ENCODE results near the gene IQSEC2.

The IQSEC2 gene

DNA sequence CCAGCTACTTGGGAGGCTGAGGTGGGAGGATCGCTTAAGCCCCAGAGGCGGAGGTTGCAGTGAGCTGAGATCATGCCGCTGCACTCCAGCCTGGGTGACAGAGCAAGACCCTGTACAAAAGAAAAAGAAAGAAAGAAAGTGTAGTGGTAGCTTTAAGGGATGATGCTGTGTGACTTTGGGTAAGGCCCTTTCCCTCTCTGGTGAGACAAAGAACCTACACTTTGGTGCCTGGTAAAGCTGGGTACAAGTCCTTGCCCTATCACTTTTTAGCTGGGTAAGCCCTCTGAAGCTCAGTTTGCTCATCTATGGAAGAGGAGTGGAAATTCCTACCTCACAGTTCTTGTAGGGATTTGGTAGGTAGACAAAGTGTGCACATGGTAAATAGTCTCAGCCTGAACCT, 1.7 kb upstream of the IQSEC2 start:
- no peak for DNase-seq (ENCODE audit: low read depth)
- no peak overlapping the region for H3K4me3 ChIP-seq (ENCODE audit: control insufficient read depth, low read depth, low read length)
- TF ChIP-seq, protein P1, sequence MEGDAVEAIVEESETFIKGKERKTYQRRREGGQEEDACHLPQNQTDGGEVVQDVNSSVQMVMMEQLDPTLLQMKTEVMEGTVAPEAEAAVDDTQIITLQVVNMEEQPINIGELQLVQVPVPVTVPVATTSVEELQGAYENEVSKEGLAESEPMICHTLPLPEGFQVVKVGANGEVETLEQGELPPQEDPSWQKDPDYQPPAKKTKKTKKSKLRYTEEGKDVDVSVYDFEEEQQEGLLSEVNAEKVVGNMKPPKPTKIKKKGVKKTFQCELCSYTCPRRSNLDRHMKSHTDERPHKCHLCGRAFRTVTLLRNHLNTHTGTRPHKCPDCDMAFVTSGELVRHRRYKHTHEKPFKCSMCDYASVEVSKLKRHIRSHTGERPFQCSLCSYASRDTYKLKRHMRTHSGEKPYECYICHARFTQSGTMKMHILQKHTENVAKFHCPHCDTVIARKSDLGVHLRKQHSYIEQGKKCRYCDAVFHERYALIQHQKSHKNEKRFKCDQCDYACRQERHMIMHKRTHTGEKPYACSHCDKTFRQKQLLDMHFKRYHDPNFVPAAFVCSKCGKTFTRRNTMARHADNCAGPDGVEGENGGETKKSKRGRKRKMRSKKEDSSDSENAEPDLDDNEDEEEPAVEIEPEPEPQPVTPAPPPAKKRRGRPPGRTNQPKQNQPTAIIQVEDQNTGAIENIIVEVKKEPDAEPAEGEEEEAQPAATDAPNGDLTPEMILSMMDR (conservative IDR thresholded peaks at IDR 0.05; ENCODE audit: control insufficient read depth, insufficient read depth, low read depth, low read length), result no peak

DNA sequence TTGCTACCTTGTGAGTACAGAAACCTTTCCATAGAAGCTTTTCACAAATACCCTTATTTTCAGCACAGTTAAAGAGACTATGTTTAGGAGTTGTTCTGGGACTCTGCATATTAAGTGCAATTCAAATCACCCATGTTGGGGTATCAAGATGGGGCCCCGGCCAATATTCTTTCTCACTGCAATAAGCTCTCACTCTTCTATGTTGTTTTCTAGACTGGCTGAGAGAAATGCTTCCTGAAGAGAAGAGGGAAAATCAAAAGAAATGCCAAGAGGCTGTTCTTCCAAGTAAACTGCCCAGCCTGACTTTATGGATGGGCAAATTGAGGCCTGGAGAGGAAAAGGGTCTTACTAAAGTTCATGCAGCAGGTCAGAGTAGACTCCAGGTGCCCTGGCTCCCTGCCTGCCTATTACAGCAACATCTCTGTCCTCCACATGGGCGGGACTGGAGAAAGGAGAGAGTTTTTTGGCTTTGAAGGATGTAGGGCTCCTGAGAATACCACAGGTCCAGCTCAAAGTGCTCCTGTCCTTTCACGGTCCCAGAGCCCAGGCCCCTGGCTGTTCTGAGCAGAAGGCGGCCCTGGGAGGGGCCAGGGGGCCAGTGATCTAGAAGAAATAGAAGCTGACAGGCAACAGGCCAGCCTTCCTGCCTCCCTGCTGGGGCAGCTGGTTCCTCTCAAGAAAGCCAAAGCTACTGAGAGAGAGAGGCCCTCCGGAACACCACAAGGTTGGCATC, 745 bp upstream of the IQSEC2 start:
- TF ChIP-seq, protein P1 (conservative IDR thresholded peaks at IDR 0.05; ENCODE audit: control insufficient read depth, insufficient read depth, low read depth, low read length), result no peak
- H3K4me3 ChIP-seq (ENCODE audit: control insufficient read depth, low read depth, low read length), result no peak overlapping the region
- no peak for DNase-seq (ENCODE audit: low read depth)

DNA sequence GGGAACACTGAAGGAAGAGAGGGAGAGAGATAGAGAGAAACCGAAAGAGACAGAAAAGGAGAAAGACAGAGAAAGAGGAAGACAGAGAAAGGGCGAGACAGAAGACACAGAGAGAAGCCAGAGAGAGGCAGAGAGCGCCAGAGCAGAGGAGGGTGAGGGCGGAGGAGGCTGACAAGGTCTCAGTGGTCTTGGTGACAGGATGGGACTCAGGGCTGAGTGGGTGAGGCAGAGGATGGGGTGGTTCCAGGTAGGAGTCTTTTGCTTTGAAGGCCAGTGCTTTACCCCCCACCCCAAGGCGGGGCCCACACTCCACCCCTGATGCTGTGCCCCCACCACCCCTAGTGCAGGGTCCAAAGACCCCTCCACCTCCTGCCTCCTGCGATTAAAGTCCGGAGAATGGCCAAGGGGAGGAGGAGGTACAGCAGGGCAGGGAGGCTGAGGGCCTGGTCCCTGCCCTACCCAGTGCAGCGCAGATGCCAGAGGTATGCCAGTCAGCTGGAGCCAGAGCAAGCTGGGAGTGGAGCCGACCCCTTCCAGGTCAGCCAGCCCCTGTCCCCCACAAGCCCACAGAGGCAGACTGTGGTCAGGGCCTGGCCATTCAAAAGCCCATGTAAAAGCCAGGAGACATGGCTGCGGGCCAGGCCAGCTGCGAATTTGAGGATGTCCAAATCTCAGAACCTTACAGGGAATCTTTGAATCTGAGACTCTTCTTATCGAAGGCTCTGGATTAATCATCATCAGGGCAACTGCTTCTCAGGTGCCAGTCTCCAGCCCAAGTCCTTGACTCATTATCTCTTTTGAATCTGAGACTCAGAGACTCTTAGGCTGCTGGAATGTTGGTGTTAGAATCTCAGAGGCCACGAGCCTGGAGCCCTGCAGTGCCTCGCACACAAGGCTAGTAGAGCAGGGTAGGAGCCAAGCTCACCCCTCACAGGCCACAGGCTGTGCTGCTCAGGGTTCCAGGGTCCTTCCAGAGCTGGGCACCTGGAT, 758 bp downstream of the IQSEC2 start:
- TF ChIP-seq, protein P1 (conservative IDR thresholded peaks at IDR 0.05; ENCODE audit: control insufficient read depth, insufficient read depth, low read depth, low read length), result no peak
- peak; percentile 44 for DNase-seq (ENCODE audit: low read depth)
- H3K4me3 ChIP-seq (ENCODE audit: control insufficient read depth, low read depth, low read length), result peak overlapping the region; percentile 39

DNA sequence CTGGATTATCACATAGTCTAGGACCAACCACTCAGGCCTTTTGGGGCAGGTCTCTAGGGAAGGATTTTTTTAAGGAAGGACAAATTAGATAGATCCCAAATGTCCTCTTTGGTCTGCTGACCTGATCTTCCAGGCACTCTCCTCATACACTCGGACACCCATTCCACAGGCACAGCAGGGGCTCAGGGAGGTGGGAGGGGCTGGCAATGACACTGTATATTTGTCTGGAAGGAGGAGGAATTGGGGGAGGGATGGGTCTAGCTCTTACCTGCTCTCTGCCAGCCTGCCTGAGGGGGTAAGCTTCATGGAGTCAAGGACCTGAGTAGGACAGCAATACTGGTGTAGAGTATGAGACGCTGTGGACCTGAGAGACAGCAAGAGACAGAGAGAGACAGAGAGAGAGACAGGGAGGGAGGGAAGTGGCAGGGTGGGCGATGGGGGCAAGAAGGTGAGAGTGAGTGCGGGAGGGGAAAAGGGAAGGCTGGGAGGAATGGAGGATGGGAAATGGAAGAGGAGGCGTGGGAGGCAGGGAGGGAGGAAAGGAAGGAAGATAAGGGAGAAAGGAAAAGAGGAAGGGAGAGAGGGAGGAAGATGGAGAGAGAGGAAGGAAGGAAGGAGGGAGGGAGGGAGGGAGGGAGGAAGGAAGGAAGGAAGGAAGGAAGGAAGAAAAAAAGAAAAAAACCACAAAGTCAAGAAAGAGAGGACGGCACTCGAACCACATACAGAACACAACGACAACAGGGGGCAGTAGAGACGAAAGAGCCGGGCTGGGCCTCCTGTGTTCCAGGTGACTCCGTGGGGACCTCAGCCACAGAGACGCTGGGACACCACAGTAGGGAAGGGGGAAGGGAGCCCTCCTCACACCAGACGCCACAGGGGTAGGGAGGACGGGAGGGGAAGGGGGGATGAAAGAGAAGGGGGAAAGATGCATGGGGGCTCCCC, 1.8 kb downstream of the IQSEC2 start:
- H3K4me3 ChIP-seq (ENCODE audit: control insufficient read depth, low read depth, low read length), result peak overlapping the region; percentile 39
- TF ChIP-seq, protein P1 (conservative IDR thresholded peaks at IDR 0.05; ENCODE audit: control insufficient read depth, insufficient read depth, low read depth, low read length), result no peak
- no peak for DNase-seq (ENCODE audit: low read depth)

DNA sequence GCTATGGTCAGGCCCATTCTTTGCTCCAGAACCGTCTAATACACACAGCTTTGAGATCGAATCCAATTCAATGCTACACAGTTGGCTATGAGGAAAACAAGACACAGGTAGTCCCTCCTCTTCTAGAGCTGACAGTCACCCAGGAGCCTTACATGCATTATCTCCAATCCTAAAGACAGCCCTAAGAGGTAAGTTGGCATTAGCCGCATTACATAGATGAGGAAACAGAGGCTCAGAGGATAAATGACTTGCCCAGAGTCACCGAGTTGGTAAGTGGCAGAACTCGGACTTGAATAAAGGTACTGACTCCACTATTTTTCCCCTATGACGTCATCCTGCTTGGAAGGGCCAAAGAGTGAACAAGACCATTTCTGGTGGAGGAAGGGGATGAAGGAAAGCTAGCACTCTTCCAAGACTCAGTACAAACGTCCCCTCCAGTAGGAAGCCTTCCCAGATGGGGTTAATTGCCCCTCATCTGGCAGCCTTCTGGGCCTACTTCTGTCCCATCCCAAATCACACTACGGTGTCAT, 8.5 kb downstream of the IQSEC2 start:
- no peak overlapping the region for H3K4me3 ChIP-seq (ENCODE audit: control insufficient read depth, low read depth, low read length)
- DNase-seq (ENCODE audit: low read depth), result no peak
- TF ChIP-seq, protein P1 (conservative IDR thresholded peaks at IDR 0.05; ENCODE audit: control insufficient read depth, insufficient read depth, low read depth, low read length), result no peak
